Right renal pelvis (tissue), 4 donors: Measurements from ENCODE around the gene NFKBIZ. TPM values are rescaled to one million over a fixed set of nuclear protein-coding genes. Genes with fewer than 3 reads are reported as not detected.
"Not testable (repeated sequence)": the region's sequence is repeated elsewhere in the genome, so short reads cannot be mapped to it uniquely, and the experiment has no call there.

Experiments
- DNase-seq, 4 donors: peaks; one replicate each; pipeline ENCODE4 v3.0.0-alpha.2; 2013; ENCODE audit warnings: low read depth in 4 of 4, low spot score in 3 of 4, missing footprints in 1 of 4
- polyA plus RNA-seq, 4 donors: library from polyadenylated mRNA; unstranded; fragments of 120-200 nt; gene quantifications; one replicate each; pipeline ENCODE4 v1.2.1, GENCODE V29; 2013; ENCODE audit not compliant: insufficient read length in 4 of 4

Gene NFKBIZ
- polyA plus RNA-seq, 4 donors = 3.9 to 10.9 (median 7.7) TPM

DNA sequence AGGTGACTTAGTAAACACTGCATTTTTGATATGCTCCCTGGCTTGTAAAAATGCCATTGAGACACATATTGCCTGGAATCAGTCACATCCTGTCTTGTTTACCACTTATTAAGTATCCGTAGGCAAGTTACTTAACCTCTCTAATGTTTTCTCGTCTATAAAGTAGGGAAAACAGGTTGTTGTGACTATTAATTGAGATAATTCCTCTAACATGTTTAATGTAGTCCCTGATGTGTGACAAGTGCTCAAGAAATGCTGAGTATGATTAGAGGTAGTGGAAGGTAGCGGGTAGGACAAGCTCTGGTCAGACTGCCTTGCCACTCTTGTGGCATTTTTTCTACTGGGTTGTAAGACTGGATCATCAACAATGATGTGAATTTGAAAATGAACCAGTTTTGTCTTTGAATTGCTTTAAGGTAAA, 54.1 kb downstream of the NFKBIZ start:
- DNase-seq = no peak

DNA sequence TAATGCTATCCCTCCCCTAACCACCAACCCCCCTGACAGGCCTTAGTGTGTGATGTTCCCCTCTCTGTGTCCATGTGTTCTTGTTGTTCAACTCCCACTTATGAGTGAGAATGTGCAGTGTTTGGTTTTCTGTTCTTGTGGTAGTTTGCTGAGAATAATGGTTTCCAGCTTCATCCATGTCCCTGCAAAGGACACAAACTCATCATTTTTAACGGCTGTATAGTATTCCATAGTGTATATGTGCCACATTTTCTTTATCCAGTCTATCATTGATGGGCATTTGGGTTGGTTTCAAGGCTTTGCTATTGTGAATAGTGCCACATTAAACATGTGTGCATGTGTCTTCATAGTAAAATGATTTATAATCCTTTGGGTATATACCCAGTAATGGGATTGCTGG, 56.3 kb downstream of the NFKBIZ start:
- DNase-seq = not testable (repeated sequence)

Other genes with a start within 250 kb of the NFKBIZ start
- gene ZBTB11, start 172.4 kb upstream of the NFKBIZ start, polyA plus RNA-seq = 10 to 100 TPM; 20.7 to 25.2 (median 23.9) TPM
- 1,000 to 10,000 TPM; 1,316 to 1,732 (median 1,468) TPM for gene RPL24, start 162.8 kb upstream of the NFKBIZ start, polyA plus RNA-seq
- gene CEP97, start 124.9 kb upstream of the NFKBIZ start, polyA plus RNA-seq = 10 to 100 TPM; 12.8 to 15.7 (median 14.1) TPM
- 1 to 10 TPM; 5.7 to 8.6 (median 8.0) TPM for gene NXPE3, start 70.3 kb upstream of the NFKBIZ start, polyA plus RNA-seq